ENCODE data around the gene FOXP4.

FOXP4 gene

DNA sequence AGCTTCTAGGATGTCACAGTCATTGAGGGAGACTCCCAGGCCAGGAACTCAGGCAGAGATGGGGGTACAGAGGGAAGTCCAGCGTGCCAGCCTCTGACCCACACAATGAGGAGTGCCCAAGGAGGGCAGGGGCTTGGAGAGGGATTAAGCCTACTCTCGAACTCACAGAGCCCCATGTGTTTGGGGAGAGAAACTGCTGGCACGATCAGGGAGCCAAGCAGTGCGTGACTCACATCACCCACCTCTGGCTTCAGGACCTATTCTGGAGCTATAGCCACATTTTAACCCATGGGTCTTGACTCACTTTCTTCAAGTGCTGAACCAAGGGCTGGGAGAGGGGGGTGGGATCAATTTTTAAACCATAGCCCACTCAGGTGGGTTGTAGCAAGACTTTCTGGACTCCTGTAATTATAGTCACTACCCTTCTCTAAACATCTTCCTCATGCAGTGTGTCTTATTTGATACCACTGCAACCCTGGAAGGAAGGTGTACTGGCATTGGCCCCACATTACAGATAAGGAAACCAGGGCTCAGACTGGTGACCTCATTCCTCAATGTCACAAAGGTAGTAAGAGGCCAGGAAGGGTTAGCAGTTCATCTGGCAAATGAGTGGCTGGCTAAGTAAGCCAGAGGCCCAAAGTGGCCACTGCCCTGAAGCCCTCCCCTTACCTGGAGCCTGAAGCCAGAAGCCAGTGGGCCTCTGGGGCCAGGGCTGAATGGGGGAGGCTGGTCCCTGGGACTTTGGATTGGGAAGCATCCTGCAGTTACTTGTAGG is 12.0 kb downstream of the FOXP4 start:
- peaks cover 8% of the 10 kb centered on the region for H3K36me3 ChIP-seq (ENCODE audit: control insufficient read depth, insufficient read depth, low read length)
- H3K4me3 ChIP-seq (ENCODE audit: extremely low read depth, insufficient read depth, low read length, poor library complexity, severe bottlenecking): no peak overlapping the region
- 71 to 90% methylated on average over 4 of the region's 4 CpGs for WGBS, 2 experiments (ENCODE audit: insufficient coverage in 2 of 2)
- H3K27ac ChIP-seq (ENCODE audit: low read depth, low read length, severe bottlenecking): no peak overlapping the region
- peaks cover 14% of the 10 kb centered on the region for H3K4me1 ChIP-seq (ENCODE audit: control insufficient read depth, insufficient read depth, low read length, poor library complexity, severe bottlenecking)
- H3K9me3 ChIP-seq (ENCODE audit: control insufficient read depth, low read length): no peaks in the 10 kb centered on the region

DNA sequence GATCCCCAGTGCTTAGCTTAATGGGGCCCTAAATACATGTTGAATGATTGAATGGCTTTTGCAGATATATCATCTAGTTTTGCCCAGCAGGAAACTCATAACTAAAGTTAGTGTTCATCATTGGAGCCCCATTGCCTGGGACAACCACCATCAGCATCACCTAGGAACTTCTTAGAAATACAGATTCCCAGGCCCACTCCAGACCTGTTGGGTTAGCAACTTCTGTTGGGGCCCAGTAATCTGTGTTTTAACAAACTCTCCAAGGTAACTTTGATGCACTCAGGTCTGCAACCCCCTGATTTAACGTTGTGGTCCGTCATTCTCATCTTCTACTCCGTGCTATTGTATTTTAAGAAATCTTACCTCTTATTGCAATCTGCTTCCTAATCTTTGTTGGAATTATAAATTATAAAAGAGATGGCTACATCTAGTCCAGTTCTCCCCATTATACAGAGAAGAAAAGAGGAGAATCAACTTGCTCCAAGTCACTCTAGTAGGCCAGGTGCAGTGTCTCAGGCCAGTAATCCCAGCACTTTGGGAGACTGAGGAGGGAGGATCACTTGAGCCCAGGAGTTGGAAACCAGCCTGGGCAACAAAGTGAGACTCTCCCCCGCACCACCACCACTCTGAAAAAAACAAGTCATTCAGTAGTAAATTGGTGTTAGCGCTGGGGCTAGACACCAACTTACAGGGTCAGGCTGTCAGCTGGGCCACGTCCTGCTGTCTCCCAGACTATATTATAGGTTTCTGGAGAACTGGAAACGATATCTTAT is 13.7 kb downstream of the FOXP4 start:
- WGBS, 2 experiments (ENCODE audit: insufficient coverage in 2 of 2): 16 to 27% methylated on average over 2 to 3 of the region's 7 CpGs
- no peaks in the 10 kb centered on the region for H3K36me3 ChIP-seq (ENCODE audit: control insufficient read depth, insufficient read depth, low read length)
- no peak overlapping the region for H3K27ac ChIP-seq (ENCODE audit: low read depth, low read length, severe bottlenecking)
- no peaks in the 10 kb centered on the region for H3K9me3 ChIP-seq (ENCODE audit: control insufficient read depth, low read length)
- peak overlapping the region; percentile 35 for H3K4me3 ChIP-seq (ENCODE audit: extremely low read depth, insufficient read depth, low read length, poor library complexity, severe bottlenecking)
- peaks cover 8% of the 10 kb centered on the region for H3K4me1 ChIP-seq (ENCODE audit: control insufficient read depth, insufficient read depth, low read length, poor library complexity, severe bottlenecking)

DNA sequence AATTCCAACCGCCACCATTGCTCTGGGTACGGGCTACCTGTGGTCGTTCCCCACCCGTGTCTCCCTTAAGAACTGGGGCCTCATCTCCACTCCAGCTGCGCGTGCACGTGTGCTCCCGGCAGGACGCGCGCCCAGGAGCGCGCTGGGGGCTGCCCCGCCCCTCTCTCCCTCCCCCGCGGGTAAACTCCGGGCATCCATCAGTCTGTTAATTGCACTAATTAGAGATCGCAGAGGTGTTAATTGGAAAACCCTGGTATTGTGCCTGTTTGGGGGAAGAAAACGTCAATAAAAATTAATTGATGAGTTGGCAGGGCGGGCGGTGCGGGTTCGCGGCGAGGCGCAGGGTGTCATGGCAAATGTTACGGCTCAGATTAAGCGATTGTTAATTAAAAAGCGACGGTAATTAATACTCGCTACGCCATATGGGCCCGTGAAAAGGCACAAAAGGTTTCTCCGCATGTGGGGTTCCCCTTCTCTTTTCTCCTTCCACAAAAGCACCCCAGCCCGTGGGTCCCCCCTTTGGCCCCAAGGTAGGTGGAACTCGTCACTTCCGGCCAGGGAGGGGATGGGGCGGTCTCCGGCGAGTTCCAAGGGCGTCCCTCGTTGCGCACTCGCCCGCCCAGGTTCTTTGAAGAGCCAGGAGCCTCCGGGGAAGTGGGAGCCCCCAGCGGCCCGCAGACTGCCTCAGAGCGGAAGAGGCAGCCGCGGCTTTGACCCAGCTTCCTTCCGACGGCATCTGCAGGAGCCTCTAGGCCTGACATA is 14.4 kb downstream of the FOXP4 start:
- WGBS, 2 experiments (ENCODE audit: insufficient coverage in 2 of 2): 6 to 11% methylated on average over 46 of the region's 53 CpGs
- Histone ChIP-seq H3K27ac (ENCODE audit: low read depth, low read length, severe bottlenecking) (no peak overlapping the region), H3K4me1 (ENCODE audit: control insufficient read depth, insufficient read depth, low read length, poor library complexity, severe bottlenecking) (peaks cover 8% of the 10 kb centered on the region), H3K36me3 (ENCODE audit: control insufficient read depth, insufficient read depth, low read length) (peaks cover 4% of the 10 kb centered on the region), H3K4me3 (ENCODE audit: extremely low read depth, insufficient read depth, low read length, poor library complexity, severe bottlenecking) (peak overlapping the region; percentile 35), H3K9me3 (ENCODE audit: control insufficient read depth, low read length) (no peaks in the 10 kb centered on the region)

GRCh38 chr6:41561416-41561815 is 15.2 kb downstream of the FOXP4 start:
- no peak overlapping the region for H3K4me3 ChIP-seq (ENCODE audit: extremely low read depth, insufficient read depth, low read length, poor library complexity, severe bottlenecking)
- WGBS, 2 experiments (ENCODE audit: insufficient coverage in 2 of 2): 75 to 90% methylated on average over 2 of the region's 3 CpGs
- peaks cover 12% of the 10 kb centered on the region for H3K36me3 ChIP-seq (ENCODE audit: control insufficient read depth, insufficient read depth, low read length)
- H3K4me1 ChIP-seq (ENCODE audit: control insufficient read depth, insufficient read depth, low read length, poor library complexity, severe bottlenecking): peaks cover 8% of the 10 kb centered on the region
- H3K27ac ChIP-seq (ENCODE audit: low read depth, low read length, severe bottlenecking): no peak overlapping the region
- no peaks in the 10 kb centered on the region for H3K9me3 ChIP-seq (ENCODE audit: control insufficient read depth, low read length)

GRCh38 chr6:41561931-41562911 is 16.0 kb downstream of the FOXP4 start:
- Histone ChIP-seq H3K4me3 (ENCODE audit: extremely low read depth, insufficient read depth, low read length, poor library complexity, severe bottlenecking) (no peak overlapping the region), H3K36me3 (ENCODE audit: control insufficient read depth, insufficient read depth, low read length) (peaks cover 20% of the 10 kb centered on the region), H3K9me3 (ENCODE audit: control insufficient read depth, low read length) (no peaks in the 10 kb centered on the region), H3K4me1 (ENCODE audit: control insufficient read depth, insufficient read depth, low read length, poor library complexity, severe bottlenecking) (peaks cover 8% of the 10 kb centered on the region), H3K27ac (ENCODE audit: low read depth, low read length, severe bottlenecking) (no peak overlapping the region)
- 56 to 68% methylated on average over 5 to 8 of the region's 10 CpGs for WGBS, 2 experiments (ENCODE audit: insufficient coverage in 2 of 2)

GRCh38 chr6:41563060-41563776 is 17.0 kb downstream of the FOXP4 start:
- WGBS, 2 experiments (ENCODE audit: insufficient coverage in 2 of 2): 65 to 79% methylated on average over 6 of the region's 8 CpGs
- no peak overlapping the region for H3K27ac ChIP-seq (ENCODE audit: low read depth, low read length, severe bottlenecking)
- H3K4me3 ChIP-seq (ENCODE audit: extremely low read depth, insufficient read depth, low read length, poor library complexity, severe bottlenecking): no peak overlapping the region
- peaks cover 9% of the 10 kb centered on the region for H3K4me1 ChIP-seq (ENCODE audit: control insufficient read depth, insufficient read depth, low read length, poor library complexity, severe bottlenecking)
- H3K36me3 ChIP-seq (ENCODE audit: control insufficient read depth, insufficient read depth, low read length): peaks cover 30% of the 10 kb centered on the region
- H3K9me3 ChIP-seq (ENCODE audit: control insufficient read depth, low read length): no peaks in the 10 kb centered on the region

DNA sequence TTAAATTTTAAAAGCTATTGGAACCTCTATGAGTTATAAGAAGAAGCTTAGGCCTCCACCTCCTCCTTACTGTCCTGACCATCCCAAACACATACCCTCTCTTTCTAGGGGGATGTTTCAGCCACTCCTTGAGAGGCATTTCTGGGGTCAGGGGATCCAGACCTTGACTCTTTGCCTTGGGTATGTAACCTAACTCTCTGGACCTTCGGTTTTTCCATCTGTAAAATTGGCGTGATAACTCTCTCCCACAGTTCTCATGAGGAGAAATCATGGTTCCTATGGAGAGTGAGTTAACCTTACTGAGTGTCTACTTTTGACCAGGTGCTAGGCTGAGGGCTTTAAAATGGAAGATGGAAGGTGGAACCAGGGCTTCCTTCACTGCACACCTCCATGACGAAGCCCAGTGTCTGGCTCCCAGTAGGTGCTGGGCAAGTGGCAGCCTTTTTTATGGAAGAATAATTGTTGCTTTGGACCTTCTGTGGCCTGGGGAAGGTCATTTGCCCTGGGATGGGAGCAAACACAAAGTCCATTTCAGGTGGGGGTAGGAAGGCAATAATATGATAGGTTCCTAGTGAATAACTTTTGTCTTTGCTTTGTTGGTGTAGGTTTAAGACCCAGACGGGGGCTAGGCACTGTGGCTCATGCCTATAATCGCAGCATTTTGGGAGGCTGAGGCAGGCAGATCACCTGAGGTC is 18.4 kb downstream of the FOXP4 start:
- Histone ChIP-seq H3K27ac (ENCODE audit: low read depth, low read length, severe bottlenecking) (no peak overlapping the region), H3K4me3 (ENCODE audit: extremely low read depth, insufficient read depth, low read length, poor library complexity, severe bottlenecking) (no peak overlapping the region), H3K4me1 (ENCODE audit: control insufficient read depth, insufficient read depth, low read length, poor library complexity, severe bottlenecking) (peaks cover 23% of the 10 kb centered on the region), H3K36me3 (ENCODE audit: control insufficient read depth, insufficient read depth, low read length) (peaks cover 31% of the 10 kb centered on the region), H3K9me3 (ENCODE audit: control insufficient read depth, low read length) (no peaks in the 10 kb centered on the region)
- whole genome bisulfite sequencing, 2 experiments (ENCODE audit: insufficient coverage in 2 of 2): 83 to 100% methylated on average over 1 to 2 of the region's 5 CpGs

GRCh38 chr6:41565701-41566100 is 19.5 kb downstream of the FOXP4 start:
- Histone ChIP-seq H3K4me1 (ENCODE audit: control insufficient read depth, insufficient read depth, low read length, poor library complexity, severe bottlenecking) (peaks cover 32% of the 10 kb centered on the region), H3K4me3 (ENCODE audit: extremely low read depth, insufficient read depth, low read length, poor library complexity, severe bottlenecking) (no peak overlapping the region), H3K27ac (ENCODE audit: low read depth, low read length, severe bottlenecking) (no peak overlapping the region), H3K36me3 (ENCODE audit: control insufficient read depth, insufficient read depth, low read length) (peaks cover 33% of the 10 kb centered on the region), H3K9me3 (ENCODE audit: control insufficient read depth, low read length) (no peaks in the 10 kb centered on the region)
- WGBS, 2 experiments (ENCODE audit: insufficient coverage in 2 of 2): 91 to 94% methylated on average over 13 of the region's 13 CpGs

- Histone ChIP-seq H3K27ac (ENCODE audit: low read depth, low read length, severe bottlenecking) (no peak overlapping the region), H3K4me3 (ENCODE audit: extremely low read depth, insufficient read depth, low read length, poor library complexity, severe bottlenecking) (no peak overlapping the region), H3K9me3 (ENCODE audit: control insufficient read depth, low read length) (no peaks in the 10 kb centered on the region), H3K4me1 (ENCODE audit: control insufficient read depth, insufficient read depth, low read length, poor library complexity, severe bottlenecking) (peaks cover 38% of the 10 kb centered on the region), H3K36me3 (ENCODE audit: control insufficient read depth, insufficient read depth, low read length) (peaks cover 36% of the 10 kb centered on the region)
- WGBS, 2 experiments (ENCODE audit: insufficient coverage in 2 of 2): 93 to 100% methylated on average over 1 of the region's 1 CpG
These were observed 20.8 kb downstream of the FOXP4 start for GRCh38 chr6:41566961-41567360.
